GM06990 (cell line): ENCODE data around the gene DDR2.

Experiments
- DNase-seq: peaks from one replicate; pipeline ENCODE4 v3.0.0-alpha.2; 2011; ENCODE audit not compliant: insufficient read length; ENCODE audit errors: extremely low read depth
- H3K27me3 ChIP-seq: replicated peaks from 2 replicates; pipeline ENCODE4 v1.6.0; 2011; ENCODE audit warnings: low read length; ENCODE audit not compliant: control insufficient read depth, insufficient read depth
- H3K36me3 ChIP-seq: 2 replicates; pipeline ENCODE4 v1.5.1; 2011; ENCODE audit warnings: low read length; ENCODE audit not compliant: control insufficient read depth, insufficient read depth
- H3K4me3 ChIP-seq: replicated peaks from 2 replicates; pipeline ENCODE4 v1.5.1; 2011; ENCODE audit warnings: low read depth, mild to moderate bottlenecking, control low read depth, low read length
- CTCF ChIP-seq: IDR thresholded peaks from 2 replicates; pipeline ENCODE4 v1.5.1; 2011; ENCODE audit warnings: low read length, control low read depth, mild to moderate bottlenecking, inconsistent platforms; ENCODE audit not compliant: insufficient read depth, poor library complexity, severe bottlenecking

The DDR2 gene

GRCh38 chr1:162616848-162617247, 15.4 kb upstream of the DDR2 start:
- Histone ChIP-seq H3K4me3 (no peak overlapping the region), H3K27me3 (no peaks in the 10 kb centered on the region), H3K36me3 (no peaks in the 10 kb centered on the region)
- TF ChIP-seq CTCF: no peak
- DNase-seq: no peak

GRCh38 chr1:162617513-162617912, 14.8 kb upstream of the DDR2 start:
- no peaks in the 10 kb centered on the region for H3K36me3 ChIP-seq
- H3K27me3 ChIP-seq: no peaks in the 10 kb centered on the region
- TF ChIP-seq CTCF: no peak
- no peak for DNase-seq
- H3K4me3 ChIP-seq: no peak overlapping the region

GRCh38 chr1:162619076-162619475, 13.2 kb upstream of the DDR2 start:
- H3K36me3 ChIP-seq: no peaks in the 10 kb centered on the region
- no peaks in the 10 kb centered on the region for H3K27me3 ChIP-seq
- DNase-seq: no peak
- H3K4me3 ChIP-seq: no peak overlapping the region
- no peak for TF ChIP-seq CTCF

GRCh38 chr1:162621256-162621655, 11.0 kb upstream of the DDR2 start:
- TF ChIP-seq CTCF: no peak
- Histone ChIP-seq H3K4me3 (no peak overlapping the region), H3K27me3 (no peaks in the 10 kb centered on the region), H3K36me3 (no peaks in the 10 kb centered on the region)
- DNase-seq: no peak

- DNase-seq: no peak
- no peaks in the 10 kb centered on the region for H3K27me3 ChIP-seq
- H3K4me3 ChIP-seq: no peak overlapping the region
- no peaks in the 10 kb centered on the region for H3K36me3 ChIP-seq
- TF ChIP-seq CTCF: no peak
These were observed 6.6 kb upstream of the DDR2 start for GRCh38 chr1:162625679-162626078.

- no peak for DNase-seq
- no peaks in the 10 kb centered on the region for H3K27me3 ChIP-seq
- TF ChIP-seq CTCF: no peak
- H3K36me3 ChIP-seq: no peaks in the 10 kb centered on the region
- no peak overlapping the region for H3K4me3 ChIP-seq
These were observed 6.2 kb upstream of the DDR2 start for GRCh38 chr1:162626094-162626493.
